MM.1S (cell line): ENCODE data around the gene SLC48A1.

Experiments used
- DNase-seq: peaks from one replicate; pipeline ENCODE4 v3.0.0-alpha.2; 2015
- H2AFZ ChIP-seq: fragments of 300-600 bp; sonication (generic); 2 replicates; pipeline ENCODE4 v1.6.0; 2016; ENCODE audit warnings: antibody characterized with exemption, low read length
- H3F3A ChIP-seq: fragments of 300-600 bp; sonication (generic); 2 replicates; pipeline ENCODE4 v1.6.1; 2016; ENCODE audit warnings: mild to moderate bottlenecking, antibody characterized with exemption, low read length, moderate library complexity, mixed read lengths; ENCODE audit not compliant: insufficient read depth
- H3K27ac ChIP-seq: fragments of 300-600 bp; sonication (generic); 2 replicates; pipeline ENCODE4 v1.5.1; 2016; ENCODE audit warnings: mild to moderate bottlenecking, low read length
- H3K27me3 ChIP-seq: fragments of 300-600 bp; sonication (generic); replicated peaks from 2 replicates; pipeline ENCODE4 v1.6.0; 2016; ENCODE audit warnings: low read length; ENCODE audit not compliant: insufficient read depth
- H3K36me3 ChIP-seq: fragments of 300-600 bp; sonication (generic); replicated peaks from 2 replicates; pipeline ENCODE4 v1.6.1; 2016; ENCODE audit warnings: mild to moderate bottlenecking, low read length, mixed read lengths; ENCODE audit not compliant: insufficient read depth
- H3K4me1 ChIP-seq: fragments of 300-600 bp; sonication (generic); 2 replicates; pipeline ENCODE4 v1.6.1; 2016; ENCODE audit warnings: low read length, mixed read lengths
- H3K4me2 ChIP-seq: fragments of 300-600 bp; sonication (generic); 2 replicates; pipeline ENCODE4 v1.6.0; 2016; ENCODE audit warnings: low read depth, low read length
- H3K4me3 ChIP-seq: fragments of 300-600 bp; sonication (generic); 2 replicates; pipeline ENCODE4 v1.5.1; 2016; ENCODE audit warnings: low read length, mixed read lengths
- H3K79me2 ChIP-seq: fragments of 300-600 bp; sonication (generic); 2 replicates; pipeline ENCODE4 v1.6.1; 2016; ENCODE audit warnings: mixed run types, low read length, mixed read lengths
- H3K9ac ChIP-seq: fragments of 300-600 bp; sonication (generic); 2 replicates; pipeline ENCODE4 v1.6.1; 2016; ENCODE audit warnings: low read length, mixed read lengths
- H3K9me2 ChIP-seq: fragments of 300-600 bp; sonication (generic); replicated peaks from 2 replicates; pipeline ENCODE4 v1.6.1; 2016; ENCODE audit warnings: mild to moderate bottlenecking, low read length, mixed read lengths; ENCODE audit not compliant: insufficient read depth
- H3K9me3 ChIP-seq: fragments of 300-600 bp; sonication (generic); replicated peaks from 2 replicates; pipeline ENCODE4 v1.6.1; 2016; ENCODE audit warnings: mild to moderate bottlenecking, low read length, mixed read lengths; ENCODE audit not compliant: insufficient read depth
- H4K20me1 ChIP-seq: fragments of 300-600 bp; sonication (generic); 2 replicates; pipeline ENCODE4 v1.6.1; 2016; ENCODE audit warnings: mild to moderate bottlenecking, low read length, moderate library complexity, mixed read lengths; ENCODE audit not compliant: insufficient read depth
- CTCF ChIP-seq: fragments of 300-600 bp; sonication (generic); IDR thresholded peaks from 2 replicates; pipeline ENCODE4 v1.5.1; 2016; ENCODE audit warnings: antibody characterized with exemption, low read length, mixed read lengths
- EZH2 ChIP-seq: fragments of 300-600 bp; sonication (generic); optimal IDR thresholded peaks from 2 replicates; pipeline ENCODE3; 2017; ENCODE audit warnings: low read depth, mild to moderate bottlenecking, antibody characterized with exemption, low read length, mixed read lengths
- EZH2phosphoT487 ChIP-seq: fragments of 300-600 bp; sonication (generic); IDR thresholded peaks from 2 replicates; pipeline ENCODE4 v1.6.1; 2018; ENCODE audit warnings: antibody characterized with exemption, low read length

SLC48A1 gene

GRCh38 chr12:47795121-47795813 lies 22.2 kb downstream of the SLC48A1 start:
- Histone ChIP-seq H3K9ac (no peak overlapping the region), H3K36me3 (no peaks in the 10 kb centered on the region), H3K27ac (no peak overlapping the region), H3K9me2 (no peaks in the 10 kb centered on the region), H4K20me1 (no peaks in the 10 kb centered on the region), H3K79me2 (peaks cover 35% of the 10 kb centered on the region), H3K9me3 (no peaks in the 10 kb centered on the region), H3K4me2 (no peak overlapping the region), H2AFZ (no peak overlapping the region), H3F3A (no peaks in the 10 kb centered on the region), H3K4me3 (no peak overlapping the region), H3K27me3 (no peaks in the 10 kb centered on the region), H3K4me1 (no peaks in the 10 kb centered on the region)
- TF ChIP-seq EZH2, result no peak
- TF ChIP-seq EZH2phosphoT487, result no peak
- TF ChIP-seq CTCF, result no peak
- DNase-seq, result no peak

- Histone ChIP-seq H3K4me2 (no peak overlapping the region), H3K79me2 (peaks cover 41% of the 10 kb centered on the region), H3F3A (no peaks in the 10 kb centered on the region), H3K9me3 (no peaks in the 10 kb centered on the region), H3K27me3 (no peaks in the 10 kb centered on the region), H3K9me2 (no peaks in the 10 kb centered on the region), H2AFZ (no peak overlapping the region), H3K4me3 (no peak overlapping the region), H4K20me1 (no peaks in the 10 kb centered on the region), H3K9ac (no peak overlapping the region), H3K36me3 (no peaks in the 10 kb centered on the region), H3K27ac (no peak overlapping the region), H3K4me1 (no peaks in the 10 kb centered on the region)
- no peak for TF ChIP-seq EZH2
- TF ChIP-seq EZH2phosphoT487, result no peak
- no peak for TF ChIP-seq CTCF
- DNase-seq, result no peak
Observed at GRCh38 chr12:47795814-47796411, 22.9 kb downstream of the SLC48A1 start.

- H3K36me3 ChIP-seq, result no peaks in the 10 kb centered on the region
- peak; percentile 47 for TF ChIP-seq CTCF
- no peak for TF ChIP-seq EZH2phosphoT487
- no peak for TF ChIP-seq EZH2
- no peak overlapping the region for H3K27ac ChIP-seq
- no peak for DNase-seq
- H3K4me1 ChIP-seq, result no peaks in the 10 kb centered on the region
- H3K9ac ChIP-seq, result no peak overlapping the region
- H3K9me2 ChIP-seq, result no peaks in the 10 kb centered on the region
- H3K27me3 ChIP-seq, result no peaks in the 10 kb centered on the region
- no peak overlapping the region for H3K4me3 ChIP-seq
- H2AFZ ChIP-seq, result no peak overlapping the region
- H4K20me1 ChIP-seq, result no peaks in the 10 kb centered on the region
- H3F3A ChIP-seq, result no peaks in the 10 kb centered on the region
- H3K79me2 ChIP-seq, result peaks cover 53% of the 10 kb centered on the region
- no peaks in the 10 kb centered on the region for H3K9me3 ChIP-seq
- H3K4me2 ChIP-seq, result no peak overlapping the region
Observed at GRCh38 chr12:47797441-47797840, 24.4 kb downstream of the SLC48A1 start.
